ENCODE data around the gene RAB40C. TPM values are rescaled to one million over a fixed set of nuclear protein-coding genes. Genes with fewer than 3 reads are reported as not detected.

RAB40C gene
- polyA plus RNA-seq, 1 donor, result 27.1 TPM

- WGBS (ENCODE audit: insufficient coverage, low lambda C conversion rate), result no CpG with 5 or more reads among the region's 22 CpGs
- Histone ChIP-seq H3K9me3 (ENCODE audit: control insufficient read depth, low read depth, low read length) (peaks cover 5% of the 10 kb centered on the region), H3K27ac (ENCODE audit: low read length) (no peak overlapping the region), H3K36me3 (ENCODE audit: control insufficient read depth, insufficient read depth, low read length) (peaks cover 31% of the 10 kb centered on the region), H3K27me3 (ENCODE audit: control insufficient read depth, insufficient read depth, low read length) (no peaks in the 10 kb centered on the region), H3K4me1 (ENCODE audit: control insufficient read depth, insufficient read depth, low read length) (peaks cover 26% of the 10 kb centered on the region), H3K4me3 (ENCODE audit: low read length) (no peak overlapping the region)
- DNase-seq, result no peak
Observed at GRCh38 chr16:651844-652243, 62.0 kb downstream of the RAB40C start.

- no CpG with 5 or more reads among the region's 28 CpGs for WGBS (ENCODE audit: insufficient coverage, low lambda C conversion rate)
- Histone ChIP-seq H3K27ac (ENCODE audit: low read length) (no peak overlapping the region), H3K9me3 (ENCODE audit: control insufficient read depth, low read depth, low read length) (peaks cover 5% of the 10 kb centered on the region), H3K4me1 (ENCODE audit: control insufficient read depth, insufficient read depth, low read length) (peaks cover 18% of the 10 kb centered on the region), H3K4me3 (ENCODE audit: low read length) (no peak overlapping the region), H3K36me3 (ENCODE audit: control insufficient read depth, insufficient read depth, low read length) (peaks cover 29% of the 10 kb centered on the region), H3K27me3 (ENCODE audit: control insufficient read depth, insufficient read depth, low read length) (no peaks in the 10 kb centered on the region)
- no peak for DNase-seq
Observed at GRCh38 chr16:652454-653305, 62.8 kb downstream of the RAB40C start.

- no peaks in the 10 kb centered on the region for H3K27me3 ChIP-seq (ENCODE audit: control insufficient read depth, insufficient read depth, low read length)
- H3K4me3 ChIP-seq (ENCODE audit: low read length), result no peak overlapping the region
- H3K36me3 ChIP-seq (ENCODE audit: control insufficient read depth, insufficient read depth, low read length), result peaks cover 33% of the 10 kb centered on the region
- H3K4me1 ChIP-seq (ENCODE audit: control insufficient read depth, insufficient read depth, low read length), result peaks cover 6% of the 10 kb centered on the region
- H3K27ac ChIP-seq (ENCODE audit: low read length), result no peak overlapping the region
- DNase-seq, result no peak
- no peaks in the 10 kb centered on the region for H3K9me3 ChIP-seq (ENCODE audit: control insufficient read depth, low read depth, low read length)
- no CpG with 5 or more reads among the region's 12 CpGs for WGBS (ENCODE audit: insufficient coverage, low lambda C conversion rate)
Observed at GRCh38 chr16:654034-654433, 64.2 kb downstream of the RAB40C start.

- no CpG with 5 or more reads among the region's 22 CpGs for WGBS (ENCODE audit: insufficient coverage, low lambda C conversion rate)
- Histone ChIP-seq H3K9me3 (ENCODE audit: control insufficient read depth, low read depth, low read length) (peaks cover under 1% of the 10 kb centered on the region), H3K4me3 (ENCODE audit: low read length) (no peak overlapping the region), H3K27me3 (ENCODE audit: control insufficient read depth, insufficient read depth, low read length) (no peaks in the 10 kb centered on the region), H3K27ac (ENCODE audit: low read length) (no peak overlapping the region), H3K36me3 (ENCODE audit: control insufficient read depth, insufficient read depth, low read length) (peaks cover 34% of the 10 kb centered on the region), H3K4me1 (ENCODE audit: control insufficient read depth, insufficient read depth, low read length) (peaks cover 8% of the 10 kb centered on the region)
- no peak for DNase-seq
Observed at GRCh38 chr16:657487-657886, 67.6 kb downstream of the RAB40C start.

- no peak overlapping the region for H3K27ac ChIP-seq (ENCODE audit: low read length)
- H3K27me3 ChIP-seq (ENCODE audit: control insufficient read depth, insufficient read depth, low read length), result no peaks in the 10 kb centered on the region
- DNase-seq, result no peak
- H3K36me3 ChIP-seq (ENCODE audit: control insufficient read depth, insufficient read depth, low read length), result peaks cover 31% of the 10 kb centered on the region
- no CpG with 5 or more reads among the region's 35 CpGs for WGBS (ENCODE audit: insufficient coverage, low lambda C conversion rate)
- H3K4me3 ChIP-seq (ENCODE audit: low read length), result no peak overlapping the region
- H3K4me1 ChIP-seq (ENCODE audit: control insufficient read depth, insufficient read depth, low read length), result peaks cover 8% of the 10 kb centered on the region
- peaks cover 4% of the 10 kb centered on the region for H3K9me3 ChIP-seq (ENCODE audit: control insufficient read depth, low read depth, low read length)
Observed at GRCh38 chr16:658679-659571, 69.1 kb downstream of the RAB40C start.

- no peak for DNase-seq
- H3K27ac ChIP-seq (ENCODE audit: low read length), result no peak overlapping the region
- no CpG with 5 or more reads among the region's 20 CpGs for WGBS (ENCODE audit: insufficient coverage, low lambda C conversion rate)
Observed at GRCh38 chr16:659618-660017, 69.8 kb downstream of the RAB40C start.

GRCh38 chr16:660132-660458 lies 70.2 kb downstream of the RAB40C start:
- no peak overlapping the region for H3K4me3 ChIP-seq (ENCODE audit: low read length)
- WGBS (ENCODE audit: insufficient coverage, low lambda C conversion rate), result no CpG with 5 or more reads among the region's 6 CpGs
- no peak overlapping the region for H3K27ac ChIP-seq (ENCODE audit: low read length)
- peaks cover 8% of the 10 kb centered on the region for H3K4me1 ChIP-seq (ENCODE audit: control insufficient read depth, insufficient read depth, low read length)
- peaks cover 4% of the 10 kb centered on the region for H3K9me3 ChIP-seq (ENCODE audit: control insufficient read depth, low read depth, low read length)
- no peaks in the 10 kb centered on the region for H3K27me3 ChIP-seq (ENCODE audit: control insufficient read depth, insufficient read depth, low read length)
- DNase-seq, result no peak
- peaks cover 27% of the 10 kb centered on the region for H3K36me3 ChIP-seq (ENCODE audit: control insufficient read depth, insufficient read depth, low read length)

More at GRCh38 chr16:659618-660017, 69.8 kb downstream of the RAB40C start:
- peaks cover 8% of the 10 kb centered on the region for H3K4me1 ChIP-seq (ENCODE audit: control insufficient read depth, insufficient read depth, low read length)
- H3K9me3 ChIP-seq (ENCODE audit: control insufficient read depth, low read depth, low read length), result peaks cover 4% of the 10 kb centered on the region
- no peaks in the 10 kb centered on the region for H3K27me3 ChIP-seq (ENCODE audit: control insufficient read depth, insufficient read depth, low read length)
- no peak overlapping the region for H3K4me3 ChIP-seq (ENCODE audit: low read length)
- peaks cover 30% of the 10 kb centered on the region for H3K36me3 ChIP-seq (ENCODE audit: control insufficient read depth, insufficient read depth, low read length)

- peaks cover 8% of the 10 kb centered on the region for H3K4me1 ChIP-seq (ENCODE audit: control insufficient read depth, insufficient read depth, low read length)
- H3K36me3 ChIP-seq (ENCODE audit: control insufficient read depth, insufficient read depth, low read length), result peaks cover 27% of the 10 kb centered on the region
- peaks cover 4% of the 10 kb centered on the region for H3K9me3 ChIP-seq (ENCODE audit: control insufficient read depth, low read depth, low read length)
- no peak overlapping the region for H3K4me3 ChIP-seq (ENCODE audit: low read length)
- peak; percentile 71 to 72 for DNase-seq
- no CpG with 5 or more reads among the region's 43 CpGs for WGBS (ENCODE audit: insufficient coverage, low lambda C conversion rate)
- H3K27me3 ChIP-seq (ENCODE audit: control insufficient read depth, insufficient read depth, low read length), result no peaks in the 10 kb centered on the region
- no peak overlapping the region for H3K27ac ChIP-seq (ENCODE audit: low read length)
Observed at GRCh38 chr16:660459-661183, 70.8 kb downstream of the RAB40C start.

- Histone ChIP-seq H3K36me3 (ENCODE audit: control insufficient read depth, insufficient read depth, low read length) (peaks cover 26% of the 10 kb centered on the region), H3K9me3 (ENCODE audit: control insufficient read depth, low read depth, low read length) (peaks cover 4% of the 10 kb centered on the region), H3K4me1 (ENCODE audit: control insufficient read depth, insufficient read depth, low read length) (peaks cover 8% of the 10 kb centered on the region), H3K27ac (ENCODE audit: low read length) (no peak overlapping the region), H3K27me3 (ENCODE audit: control insufficient read depth, insufficient read depth, low read length) (no peaks in the 10 kb centered on the region), H3K4me3 (ENCODE audit: low read length) (no peak overlapping the region)
- no CpG with 5 or more reads among the region's 35 CpGs for WGBS (ENCODE audit: insufficient coverage, low lambda C conversion rate)
- DNase-seq, result no peak
Observed at GRCh38 chr16:661184-661821, 71.4 kb downstream of the RAB40C start.

GRCh38 chr16:662095-662494 lies 72.2 kb downstream of the RAB40C start:
- no CpG with 5 or more reads among the region's 19 CpGs for WGBS (ENCODE audit: insufficient coverage, low lambda C conversion rate)
- Histone ChIP-seq H3K9me3 (ENCODE audit: control insufficient read depth, low read depth, low read length) (peaks cover 4% of the 10 kb centered on the region), H3K4me1 (ENCODE audit: control insufficient read depth, insufficient read depth, low read length) (peaks cover 8% of the 10 kb centered on the region), H3K27ac (ENCODE audit: low read length) (no peak overlapping the region), H3K36me3 (ENCODE audit: control insufficient read depth, insufficient read depth, low read length) (peaks cover 25% of the 10 kb centered on the region), H3K4me3 (ENCODE audit: low read length) (no peak overlapping the region), H3K27me3 (ENCODE audit: control insufficient read depth, insufficient read depth, low read length) (no peaks in the 10 kb centered on the region)
- DNase-seq, result no peak
